ENCODE data around the gene NME9.
A peak's percentile ranks its signal among the peaks of the same experiment; 100 is the strongest.

The NME9 gene

GRCh38 chr3:138354376-138354775 lies 24.7 kb upstream of the NME9 start:
- TF ChIP-seq CTCF (IDR thresholded peaks at IDR 0.05): no peak
- H3K4me1 ChIP-seq: peaks cover 0 to 46% (median 42%) of the 10 kb centered on the region in 4 donors
- no peaks in the 10 kb centered on the region for H3K36me3 ChIP-seq
- intact Hi-C loops (cut with DNase I; ENCODE audit: low total_unique reads): no loop called here
- no peak overlapping the region for H3K27ac ChIP-seq
- H3K9me3 ChIP-seq: no peaks in the 10 kb centered on the region
- H3K27me3 ChIP-seq: no peaks in the 10 kb centered on the region
- no peak overlapping the region for H3K4me3 ChIP-seq
- no peak for DNase-seq

GRCh38 chr3:138351916-138352550 lies 22.4 kb upstream of the NME9 start:
- H3K9me3 ChIP-seq: no peaks in the 10 kb centered on the region
- H3K4me3 ChIP-seq: no peak overlapping the region
- peak overlapping the region in 1 of 2 donors; percentile 97 for H3K27ac ChIP-seq
- H3K36me3 ChIP-seq: no peaks in the 10 kb centered on the region
- H3K27me3 ChIP-seq: no peaks in the 10 kb centered on the region
- no peak for DNase-seq
- TF ChIP-seq CTCF (IDR thresholded peaks at IDR 0.05): no peak
- intact Hi-C loops (cut with DNase I; ENCODE audit: low total_unique reads): no loop called here
- peaks cover 0 to 46% (median 31%) of the 10 kb centered on the region in 4 donors for H3K4me1 ChIP-seq

- no peak for DNase-seq
- intact Hi-C loops (cut with DNase I; ENCODE audit: low total_unique reads): no loop called here
- no peak for TF ChIP-seq CTCF (IDR thresholded peaks at IDR 0.05)
- H3K9me3 ChIP-seq: no peaks in the 10 kb centered on the region
- no peaks in the 10 kb centered on the region for H3K27me3 ChIP-seq
- peak overlapping the region in 1 of 2 donors; percentile 97 for H3K27ac ChIP-seq
- H3K36me3 ChIP-seq: no peaks in the 10 kb centered on the region
- peaks cover 0 to 38% (median 26%) of the 10 kb centered on the region in 4 donors for H3K4me1 ChIP-seq
- no peak overlapping the region for H3K4me3 ChIP-seq
Observed at GRCh38 chr3:138351151-138351550, 21.5 kb upstream of the NME9 start.

GRCh38 chr3:138349926-138350665 lies 20.4 kb upstream of the NME9 start:
- intact Hi-C loops (cut with DNase I; ENCODE audit: low total_unique reads): no loop called here
- H3K4me3 ChIP-seq: peak overlapping the region; percentile 94 to 95
- no peak for TF ChIP-seq CTCF (IDR thresholded peaks at IDR 0.05)
- H3K9me3 ChIP-seq: no peaks in the 10 kb centered on the region
- H3K27ac ChIP-seq: peak overlapping the region; percentile 95 to 97
- no peaks in the 10 kb centered on the region for H3K36me3 ChIP-seq
- H3K27me3 ChIP-seq: no peaks in the 10 kb centered on the region
- peaks cover 0 to 38% (median 26%) of the 10 kb centered on the region in 4 donors for H3K4me1 ChIP-seq
- DNase-seq: no peak

GRCh38 chr3:138348754-138349739 lies 19.4 kb upstream of the NME9 start:
- peak overlapping the region; percentile 94 to 95 for H3K4me3 ChIP-seq
- H3K36me3 ChIP-seq: no peaks in the 10 kb centered on the region
- intact Hi-C loops (cut with DNase I; ENCODE audit: low total_unique reads): no loop called here
- H3K27ac ChIP-seq: peak overlapping the region; percentile 95 to 97
- H3K27me3 ChIP-seq: no peaks in the 10 kb centered on the region
- H3K9me3 ChIP-seq: no peaks in the 10 kb centered on the region
- H3K4me1 ChIP-seq: peaks cover 0 to 38% (median 26%) of the 10 kb centered on the region in 4 donors
- DNase-seq: peak in 1 of 2 donors; percentile 69
- TF ChIP-seq CTCF (IDR thresholded peaks at IDR 0.05): no peak

All from tibial artery (tissue), 4 donors.